ENCODE data around the gene TTC16. TPM values are rescaled to one million over a fixed set of nuclear protein-coding genes. Genes with fewer than 3 reads are reported as not detected.

The TTC16 gene
- total RNA-seq, 1 donor from 2014 or later = not detected

DNA sequence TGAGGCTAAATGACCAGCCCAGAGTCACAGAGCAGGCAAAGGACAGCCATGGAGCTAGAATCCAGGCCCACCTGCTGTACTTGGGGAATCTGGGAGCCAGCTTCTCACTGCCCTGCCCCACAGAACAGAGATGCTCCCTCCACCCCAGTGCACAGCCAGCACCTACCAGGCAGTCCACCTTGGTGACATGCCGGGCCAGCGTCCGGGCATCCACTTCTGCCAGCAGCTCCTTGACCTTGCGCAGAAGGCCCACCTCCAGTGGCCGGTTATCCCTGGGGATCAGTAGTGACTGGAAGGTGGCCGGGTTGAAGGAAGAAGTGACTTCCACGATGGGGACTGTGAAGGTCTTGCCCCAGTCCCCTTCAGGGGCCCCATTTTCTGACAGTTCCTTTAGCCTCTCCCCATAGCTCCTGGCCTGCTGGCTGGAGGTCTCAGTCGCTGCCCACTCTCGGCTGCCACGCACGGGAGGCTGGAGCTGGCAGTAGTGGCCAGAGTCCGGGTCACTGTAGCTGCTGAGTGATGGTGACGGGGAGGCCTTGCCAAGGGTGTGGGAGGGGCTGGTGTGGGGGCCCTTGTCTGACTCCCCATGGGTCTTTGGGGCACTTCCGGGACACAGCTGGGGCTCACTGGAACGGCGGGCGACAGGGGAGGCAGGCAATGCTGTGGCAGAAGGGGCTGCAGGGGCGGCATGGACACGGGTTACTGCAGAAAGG, 28.7 kb downstream of the TTC16 start:
- peaks cover 26% of the 10 kb centered on the region for H3K4me1 Mint-ChIP-seq
- no peaks in the 10 kb centered on the region for H3K4me1 ChIP-seq
- no peaks in the 10 kb centered on the region for H3K9me3 Mint-ChIP-seq
- H4K20me1 ChIP-seq (ENCODE audit: low read depth) = peaks cover 9% of the 10 kb centered on the region
- H3K9me3 ChIP-seq (ENCODE audit: low read depth) = no peaks in the 10 kb centered on the region
- H3K36me3 ChIP-seq = no peaks in the 10 kb centered on the region
- H3K4me2 ChIP-seq = no peak overlapping the region
- H3K27me3 ChIP-seq = peaks cover 19% of the 10 kb centered on the region
- peaks cover 12% of the 10 kb centered on the region for H3F3A ChIP-seq (ENCODE audit: low read depth)
- no peak for TF ChIP-seq EZH2 (IDR thresholded peaks at IDR 0.05)
- no peak for TF ChIP-seq EZH2phosphoT487 (IDR thresholded peaks at IDR 0.05)
- TF ChIP-seq, protein P1, sequence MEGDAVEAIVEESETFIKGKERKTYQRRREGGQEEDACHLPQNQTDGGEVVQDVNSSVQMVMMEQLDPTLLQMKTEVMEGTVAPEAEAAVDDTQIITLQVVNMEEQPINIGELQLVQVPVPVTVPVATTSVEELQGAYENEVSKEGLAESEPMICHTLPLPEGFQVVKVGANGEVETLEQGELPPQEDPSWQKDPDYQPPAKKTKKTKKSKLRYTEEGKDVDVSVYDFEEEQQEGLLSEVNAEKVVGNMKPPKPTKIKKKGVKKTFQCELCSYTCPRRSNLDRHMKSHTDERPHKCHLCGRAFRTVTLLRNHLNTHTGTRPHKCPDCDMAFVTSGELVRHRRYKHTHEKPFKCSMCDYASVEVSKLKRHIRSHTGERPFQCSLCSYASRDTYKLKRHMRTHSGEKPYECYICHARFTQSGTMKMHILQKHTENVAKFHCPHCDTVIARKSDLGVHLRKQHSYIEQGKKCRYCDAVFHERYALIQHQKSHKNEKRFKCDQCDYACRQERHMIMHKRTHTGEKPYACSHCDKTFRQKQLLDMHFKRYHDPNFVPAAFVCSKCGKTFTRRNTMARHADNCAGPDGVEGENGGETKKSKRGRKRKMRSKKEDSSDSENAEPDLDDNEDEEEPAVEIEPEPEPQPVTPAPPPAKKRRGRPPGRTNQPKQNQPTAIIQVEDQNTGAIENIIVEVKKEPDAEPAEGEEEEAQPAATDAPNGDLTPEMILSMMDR (IDR thresholded peaks at IDR 0.05) = no peak
- no peak overlapping the region for H3K27ac Mint-ChIP-seq
- H3K4me3 ChIP-seq = no peak overlapping the region
- no peak overlapping the region for H3K9ac ChIP-seq
- no peak overlapping the region for H2AFZ ChIP-seq (replicated peaks)
- no peak overlapping the region for H3K27ac ChIP-seq
- no peaks in the 10 kb centered on the region for H3K36me3 Mint-ChIP-seq
- H3K79me2 ChIP-seq (ENCODE audit: low read depth) = no peaks in the 10 kb centered on the region
- peaks cover 11% of the 10 kb centered on the region for H3K27me3 Mint-ChIP-seq (ENCODE audit: insufficient read depth, low read depth)
- H3K4me3 Mint-ChIP-seq = no peak overlapping the region
- no peak for DNase-seq (ENCODE audit: low spot score)

DNA sequence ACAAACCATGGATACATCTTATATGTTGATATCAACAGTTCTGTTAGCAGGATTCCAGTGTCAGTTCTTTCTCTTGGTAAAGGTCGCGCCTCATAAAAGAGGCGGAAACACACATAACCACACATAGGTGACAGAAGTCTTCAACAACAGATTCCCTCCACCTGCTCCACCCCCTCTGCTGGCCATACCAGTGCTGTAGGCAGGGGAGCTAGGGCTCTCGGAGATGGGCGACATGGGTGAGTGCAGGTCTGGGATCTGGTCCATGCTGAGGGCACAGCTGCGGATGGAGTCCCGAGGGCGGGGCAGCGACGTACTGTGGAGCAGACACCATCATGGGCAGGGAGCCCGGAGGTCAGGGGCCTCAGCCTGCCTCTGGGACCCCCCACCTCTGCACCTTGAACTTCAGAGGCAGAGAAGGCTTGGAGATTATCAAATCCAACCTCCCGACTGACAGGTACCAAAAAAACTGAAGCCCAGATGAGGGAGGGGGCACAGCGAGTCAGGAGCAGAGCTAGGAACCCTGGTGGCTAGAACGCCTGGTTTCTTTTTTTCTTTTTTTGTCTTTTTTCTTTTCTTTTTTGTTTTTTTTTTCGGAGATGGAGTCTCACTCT, 31.2 kb downstream of the TTC16 start:
- no peak overlapping the region for H3K4me3 ChIP-seq
- no peak for DNase-seq (ENCODE audit: low spot score)
- TF ChIP-seq EZH2 (IDR thresholded peaks at IDR 0.05) = no peak
- TF ChIP-seq, protein P1 (IDR thresholded peaks at IDR 0.05) = no peak
- TF ChIP-seq EZH2phosphoT487 (IDR thresholded peaks at IDR 0.05) = no peak

DNA sequence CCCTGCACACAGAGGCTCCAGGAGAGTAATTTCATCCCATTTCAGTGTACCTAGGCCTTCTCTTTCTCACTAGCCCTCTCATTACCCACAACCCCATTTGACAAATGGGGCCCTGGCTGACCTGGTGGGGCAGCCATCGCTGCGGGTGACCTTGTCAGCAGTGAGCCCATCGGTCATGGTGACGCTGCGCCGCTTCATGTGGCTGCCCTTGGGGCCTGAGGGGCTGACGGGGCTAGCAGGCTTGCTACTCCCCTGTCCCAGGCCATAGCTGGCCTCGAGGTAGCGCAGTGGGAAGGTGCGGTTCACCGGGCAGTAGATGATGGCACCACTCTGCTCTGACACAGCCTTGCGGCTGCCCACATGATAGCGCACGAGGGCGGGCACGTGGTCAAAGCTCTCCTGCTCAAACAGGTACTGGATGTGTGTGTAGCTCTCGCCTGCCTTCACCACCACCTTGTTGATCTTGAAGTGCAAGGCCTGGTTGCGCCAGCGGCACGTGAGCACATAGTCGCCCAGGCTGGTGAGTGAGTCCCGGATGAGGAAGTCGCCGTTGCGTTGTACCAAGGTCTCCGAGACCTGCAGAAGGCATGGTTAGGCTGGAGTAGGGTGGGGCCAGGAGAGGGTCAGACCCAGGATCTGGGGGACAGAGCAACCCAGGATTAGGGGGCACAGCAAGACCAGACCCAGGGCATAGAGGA, 33.4 kb downstream of the TTC16 start:
- DNase-seq (ENCODE audit: low spot score) = no peak
- no peaks in the 10 kb centered on the region for H3K36me3 Mint-ChIP-seq
- Histone ChIP-seq H3K9me3 (ENCODE audit: low read depth) (no peaks in the 10 kb centered on the region), H3K27ac (no peak overlapping the region), H3K79me2 (ENCODE audit: low read depth) (no peaks in the 10 kb centered on the region), H3K27me3 (peaks cover 26% of the 10 kb centered on the region), H3K4me3 (no peak overlapping the region), H4K20me1 (ENCODE audit: low read depth) (peaks cover 37% of the 10 kb centered on the region), H3K9ac (no peak overlapping the region), H3K4me2 (no peak overlapping the region), H3K4me1 (no peaks in the 10 kb centered on the region), H2AFZ (replicated peaks) (no peak overlapping the region), H3K36me3 (no peaks in the 10 kb centered on the region), H3F3A (ENCODE audit: low read depth) (peaks cover 5% of the 10 kb centered on the region)
- no peaks in the 10 kb centered on the region for H3K9me3 Mint-ChIP-seq
- H3K27ac Mint-ChIP-seq = no peak overlapping the region
- H3K4me1 Mint-ChIP-seq = peaks cover 5% of the 10 kb centered on the region
- TF ChIP-seq EZH2phosphoT487 (IDR thresholded peaks at IDR 0.05) (no peak), EZH2 (IDR thresholded peaks at IDR 0.05) (no peak)
- TF ChIP-seq, protein P1 (IDR thresholded peaks at IDR 0.05) = no peak
- peaks cover 24% of the 10 kb centered on the region for H3K27me3 Mint-ChIP-seq (ENCODE audit: insufficient read depth, low read depth)
- no peak overlapping the region for H3K4me3 Mint-ChIP-seq

More for the DNA sequence above, 31.2 kb downstream of the TTC16 start:
- no peaks in the 10 kb centered on the region for H3K9me3 Mint-ChIP-seq
- no peaks in the 10 kb centered on the region for H3K36me3 Mint-ChIP-seq
- no peak overlapping the region for H3K4me2 ChIP-seq
- peaks cover 12% of the 10 kb centered on the region for H3F3A ChIP-seq (ENCODE audit: low read depth)
- no peaks in the 10 kb centered on the region for H3K36me3 ChIP-seq
- no peaks in the 10 kb centered on the region for H3K9me3 ChIP-seq (ENCODE audit: low read depth)
- no peaks in the 10 kb centered on the region for H3K4me1 ChIP-seq
- H3K9ac ChIP-seq = no peak overlapping the region
- no peak overlapping the region for H3K4me3 Mint-ChIP-seq
- peaks cover 10% of the 10 kb centered on the region for H3K27me3 Mint-ChIP-seq (ENCODE audit: insufficient read depth, low read depth)
- no peak overlapping the region for H2AFZ ChIP-seq (replicated peaks)
- peaks cover 6% of the 10 kb centered on the region for H3K27me3 ChIP-seq
- no peaks in the 10 kb centered on the region for H3K79me2 ChIP-seq (ENCODE audit: low read depth)
- H3K4me1 Mint-ChIP-seq = peaks cover 18% of the 10 kb centered on the region
- H3K27ac Mint-ChIP-seq = no peak overlapping the region
- H3K27ac ChIP-seq = no peak overlapping the region
- H4K20me1 ChIP-seq (ENCODE audit: low read depth) = peaks cover 25% of the 10 kb centered on the region
